Measurements from ENCODE around the gene MEGF6. TPM values are rescaled to one million over a fixed set of nuclear protein-coding genes. Genes with fewer than 3 reads are reported as not detected.

MEGF6 gene
- total RNA-seq, 1 experiment from 2014 or later: 21.3 TPM

GRCh38 chr1:3441410-3441847 is 169.9 kb downstream of the MEGF6 start:
- H3K27ac Mint-ChIP-seq: peak overlapping the region in 1 of 3 experiments; percentile 73; a peak in 1 of 7 replicates
- no peak overlapping the region for H4K5ac ChIP-seq (ENCODE audit: insufficient read length, low read depth, low read length)
- TF ChIP-seq CTCF (conservative IDR thresholded peaks at IDR 0.05): no peak
- no CpG with 5 or more reads among the region's 8 CpGs for WGBS (ENCODE audit: extremely low coverage, insufficient read length, low lambda C conversion rate)
- peaks cover 14% of the 10 kb centered on the region for H3K27me3 Mint-ChIP-seq (ENCODE audit: low read depth)
- H3K4me2 ChIP-seq (ENCODE audit: insufficient read depth, insufficient read length, low read length): no peak overlapping the region
- no peak overlapping the region for H2AFZ ChIP-seq (ENCODE audit: low read length)
- H3K14ac ChIP-seq (ENCODE audit: insufficient read depth, low read length): no peak overlapping the region
- H3K79me1 ChIP-seq (ENCODE audit: insufficient read depth, low read depth, low read length, poor library complexity, severe bottlenecking): no peaks in the 10 kb centered on the region
- no peak overlapping the region for H3K4me3 Mint-ChIP-seq
- no peak overlapping the region for H4K8ac ChIP-seq (replicated peaks; ENCODE audit: insufficient read length, low read depth, low read length)
- no peaks in the 10 kb centered on the region for H4K20me1 ChIP-seq (ENCODE audit: control insufficient read depth, insufficient read depth, insufficient read length)
- H3K79me2 ChIP-seq (ENCODE audit: insufficient read depth, low read length): no peaks in the 10 kb centered on the region
- H3K9me3 ChIP-seq (ENCODE audit: control insufficient read depth, low read depth, low read length): no peaks in the 10 kb centered on the region
- no peak overlapping the region for H4K91ac ChIP-seq (ENCODE audit: insufficient read length, low read depth, low read length)
- no peak for DNase-seq
- H2BK15ac ChIP-seq (ENCODE audit: low read depth, low read length): no peak overlapping the region
- no peaks in the 10 kb centered on the region for H3K4me1 ChIP-seq (ENCODE audit: insufficient read depth, low read length)
- no peaks in the 10 kb centered on the region for H3K23me2 ChIP-seq (ENCODE audit: insufficient read length, low read depth, low read length, poor library complexity, severe bottlenecking)
- H3K9ac ChIP-seq (ENCODE audit: extremely low read depth, insufficient read length, low read length): no peak overlapping the region
- no peak overlapping the region for H2BK5ac ChIP-seq (ENCODE audit: insufficient read length, low read length)
- H3K18ac ChIP-seq (ENCODE audit: insufficient read length, low read depth, low read length): no peak overlapping the region
- H3T11ph ChIP-seq (ENCODE audit: low read length): no peak overlapping the region
- H3K27ac ChIP-seq (ENCODE audit: insufficient read length, low read depth, low read length): no peak overlapping the region
- no peak overlapping the region for H3K56ac ChIP-seq (ENCODE audit: insufficient read length, low read depth, low read length)
- H3K23ac ChIP-seq (ENCODE audit: insufficient read length, low read depth, low read length): no peak overlapping the region
- H3K4me1 Mint-ChIP-seq: peaks cover 9 to 21% of the 10 kb centered on the region in 2 experiments; a peak in 3 of 4 replicates
- H3K27me3 ChIP-seq (ENCODE audit: insufficient read depth, low read length): no peaks in the 10 kb centered on the region; the same call in 1 of the 2 replicates
- H2AK5ac ChIP-seq (ENCODE audit: insufficient read length, low read length): no peak overlapping the region
- H2BK120ac ChIP-seq (ENCODE audit: low read depth, low read length, poor library complexity, severe bottlenecking): no peak overlapping the region
- no peak overlapping the region for H2BK12ac ChIP-seq (ENCODE audit: insufficient read length, low read depth, low read length)
- H3K9me3 Mint-ChIP-seq: no peaks in the 10 kb centered on the region
- H3K36me3 Mint-ChIP-seq (ENCODE audit: insufficient read depth in 1 of 3, low read depth in 3 of 3): no peaks in the 10 kb centered on the region
- H2BK20ac ChIP-seq (ENCODE audit: low read depth, low read length, poor library complexity, severe bottlenecking): no peak overlapping the region
- no peak overlapping the region for H3K4ac ChIP-seq (ENCODE audit: low read depth, low read length)
